K562 (cell line): ENCODE results near the gene RAB12. TPM values are rescaled to one million over a fixed set of nuclear protein-coding genes. Genes with fewer than 3 reads are reported as not detected.

Source experiments
- ATAC-seq: fragments of 200-7000 bp; cut with Tn5 transposase; 3 replicates; pipeline ENCODE4 v1.9.1; 2020; ENCODE audit warnings: moderate library complexity
- BruUV-seq: library from RNA; stranded (reverse); fragments of 400-500 nt; replicated peaks from 2 replicates; lab custom pipeline; 2021; lab: Mats Ljungman, UMichigan
- CTCF ChIA-PET: fragments of 300-600 bp; formaldehyde crosslinking; extraction: SDS; loops from one replicate; lab custom pipeline; 2021; ENCODE audit warnings: low intra/inter-chr PET ratio; lab: Yijun Ruan, JAX
- POLR2A ChIA-PET: fragments of 300-600, 350-650 bp; sonication (Branson Sonifier 250); formaldehyde crosslinking; extraction: SDS; loops from one replicate; lab custom pipeline; 2021; ENCODE audit warnings: antibody characterized with exemption, inconsistent platforms; lab: Yijun Ruan, JAX
- DNase-seq, 4 experiments: peaks; one replicate each; pipeline versions ENCODE4 v3.0.0 to v3.0.0-alpha.2; 2011 to 2018; ENCODE audit warnings: low spot score in 3 of 4, mixed read lengths in 3 of 4; ENCODE audit errors: extremely low read depth in 1 of 4
- FAIRE-seq: peaks from 2 replicates; lab custom pipeline; 2011; peaks lifted over from hg19 to GRCh38; lab: Jason Lieb, UNC
- H2AFZ ChIP-seq: 2 replicates; pipeline ENCODE4 v1.6.0; 2011; ENCODE audit warnings: low read depth, low read length, control low read depth, inconsistent platforms
- H3K27ac ChIP-seq: fragments of 200-600 bp; 3 replicates; pipeline ENCODE4 v1.8.0; 2011; ENCODE audit warnings: low read depth, mild to moderate bottlenecking, control low read depth, inconsistent platforms, low read length, moderate library complexity, mixed read lengths; ENCODE audit errors: extremely low read depth
- H3K27me3 ChIP-seq, 2 experiments: fragments of 300-600 bp in 1 of 2; 2 replicates in 1 of 2; 3 replicates in 1 of 2; pipeline versions ENCODE4 v1.6.0 to v1.8.0; 2011; ENCODE audit warnings: inconsistent platforms in 2 of 2, low read length in 2 of 2, mild to moderate bottlenecking in 1 of 2, mixed read lengths in 1 of 2, moderate library complexity in 1 of 2; ENCODE audit not compliant: control insufficient read depth in 2 of 2, insufficient read depth in 2 of 2
- H3K36me3 ChIP-seq: fragments of 300-600 bp; 3 replicates; pipeline ENCODE4 v1.8.0; 2011; ENCODE audit warnings: mild to moderate bottlenecking, low read length, inconsistent platforms; ENCODE audit not compliant: control insufficient read depth, insufficient read depth
- H3K4me1 ChIP-seq, 2 experiments: fragments of 200-600 bp in 1 of 2; replicated peaks in 1 of 2; 2 replicates in 1 of 2; 3 replicates in 1 of 2; pipeline versions ENCODE4 v1.5.1 to v1.8.0; 2011; ENCODE audit warnings: inconsistent platforms in 2 of 2, low read length in 2 of 2, mild to moderate bottlenecking in 1 of 2, mixed read lengths in 1 of 2, moderate library complexity in 1 of 2; ENCODE audit not compliant: control insufficient read depth in 2 of 2, insufficient read depth in 2 of 2
- H3K4me2 ChIP-seq: 2 replicates; pipeline ENCODE4 v1.6.1; 2011; ENCODE audit warnings: low read length, control low read depth, inconsistent platforms, mixed read lengths; ENCODE audit not compliant: insufficient read depth
- H3K4me3 ChIP-seq: fragments of 200-600 bp; sonication (generic), shearing (Covaris generic); 2 replicates; pipeline ENCODE4 v1.5.1; 2016; ENCODE audit warnings: control low read depth, inconsistent platforms
- H3K79me2 ChIP-seq: fragments of 200-600 bp; 3 replicates; pipeline ENCODE4 v1.8.0; 2011; ENCODE audit warnings: low read length, inconsistent platforms; ENCODE audit not compliant: control insufficient read depth, insufficient read depth
- H3K9ac ChIP-seq, 2 experiments: 2 replicates each; pipeline versions ENCODE4 v1.6.0 to v1.6.1; 2011; ENCODE audit warnings: low read depth in 2 of 2, low read length in 2 of 2, control low read depth in 1 of 2, inconsistent platforms in 1 of 2, mild to moderate bottlenecking in 1 of 2, mixed read lengths in 1 of 2; ENCODE audit not compliant: insufficient read depth in 1 of 2
- H3K9me1 ChIP-seq: one replicate; pipeline ENCODE4 v1.6.0; 2011; ENCODE audit warnings: inconsistent platforms, mild to moderate bottlenecking, low read length, moderate library complexity; ENCODE audit not compliant: control insufficient read depth, insufficient read depth
- H3K9me3 ChIP-seq: replicated peaks from 2 replicates; pipeline ENCODE4 v1.5.1; 2011; ENCODE audit warnings: low read depth, low read length, inconsistent platforms; ENCODE audit not compliant: control insufficient read depth, insufficient read depth
- H4K20me1 ChIP-seq: replicated peaks from 2 replicates; pipeline ENCODE4 v1.6.1; 2011; ENCODE audit warnings: low read length, inconsistent platforms, mixed read lengths; ENCODE audit not compliant: control insufficient read depth, insufficient read depth
- RBM15 ChIP-seq: fragments of 200-400 bp; formaldehyde crosslinking; IDR thresholded peaks from 2 replicates; pipeline ENCODE4 v1.6.1; 2018; ENCODE audit warnings: mild to moderate bottlenecking, low read length, moderate library complexity; ENCODE audit not compliant: insufficient read depth
- ZNF699 ChIP-seq: fragments of 250-450 bp; sonication (Bioruptor Pico); IDR thresholded peaks from 2 replicates; pipeline ENCODE4 v1.8.0; 2021; ENCODE audit warnings: mild to moderate bottlenecking, moderate library complexity; ENCODE audit not compliant: insufficient replicate concordance
- WGBS: fragments of 100-300 bp; shearing (Covaris generic); methylation state at CpG from one replicate; pipeline ENCODE4 v1.1.6; 2016; ENCODE audit warnings: low coverage, mixed read lengths; ENCODE audit not compliant: insufficient coverage; ENCODE audit errors: missing lambda C conversion rate; 5-methylcytosine and 5-hydroxymethylcytosine counted together
- in situ Hi-C: fragments of 300-500 bp; cut with MboI; formaldehyde crosslinking; loops from 4 replicates; pipeline ENCODE4 v1.15.0; 2018; ENCODE audit warnings: inconsistent platforms, mixed read lengths
- intact Hi-C: fragments of 100-400 bp; cut with micrococcal nuclease; formaldehyde crosslinking; loops from 2 replicates; pipeline ENCODE4 v1.14.2; 2022
- polyA plus RNA-seq, 8 experiments: library from polyadenylated mRNA; depleted of rRNA in 4 of 8; stranded (reverse) in 5 of 8; unstranded in 3 of 8; fragments of >200 nt; fragmentation: Nextera tagmentation in 2 of 8; fragmentation: Illumina TruSeq in 1 of 8; extraction: Ambion mirVana in 2 of 8; extraction: Trizol in 1 of 8; gene quantifications; 2 replicates each; pipeline versions ENCODE4 v1.2.1 to v1.2.3, GENCODE V29; 2011 to 2014; ENCODE audit warnings: inconsistent platforms in 1 of 8, missing spikeins in 1 of 8
- total RNA-seq, 7 experiments: library from RNA; depleted of rRNA in 6 of 7; stranded (reverse); fragments of >200 nt in 6 of 7; fragmentation: Illumina TruSeq in 2 of 7; extraction: Trizol in 2 of 7; gene quantifications; 2 replicates each; pipeline versions ENCODE4 v1.2.1 to v1.2.3, GENCODE V29; 2011 to 2021; ENCODE audit warnings: low replicate concordance in 1 of 7
- TF ChIP-seq, protein P1 (sequence below): fragments of 450-650 bp; formaldehyde crosslinking; IDR thresholded peaks from 2 replicates; pipeline ENCODE4 v1.4.0; 2022; ENCODE audit warnings: mild to moderate bottlenecking, moderate library complexity
- TF ChIP-seq, protein P2 (sequence below): fragments of 250-450 bp; sonication (Bioruptor Pico); IDR thresholded peaks from 2 replicates; pipeline ENCODE4 v1.8.0; 2021; ENCODE audit warnings: moderate library complexity, mild to moderate bottlenecking, inconsistent platforms
- TF ChIP-seq, protein P3 (sequence below): fragments of 250-450 bp; sonication (Bioruptor Pico); IDR thresholded peaks from 2 replicates; pipeline ENCODE4 v1.4.0; 2020

The RAB12 gene
- total and polyA plus RNA-seq, 9 of the 15 experiments (the other 6 are each of a cell fraction or from before 2014, with no cell fraction given) = 0.48 to 21.6 (median 18.8) TPM

DNA sequence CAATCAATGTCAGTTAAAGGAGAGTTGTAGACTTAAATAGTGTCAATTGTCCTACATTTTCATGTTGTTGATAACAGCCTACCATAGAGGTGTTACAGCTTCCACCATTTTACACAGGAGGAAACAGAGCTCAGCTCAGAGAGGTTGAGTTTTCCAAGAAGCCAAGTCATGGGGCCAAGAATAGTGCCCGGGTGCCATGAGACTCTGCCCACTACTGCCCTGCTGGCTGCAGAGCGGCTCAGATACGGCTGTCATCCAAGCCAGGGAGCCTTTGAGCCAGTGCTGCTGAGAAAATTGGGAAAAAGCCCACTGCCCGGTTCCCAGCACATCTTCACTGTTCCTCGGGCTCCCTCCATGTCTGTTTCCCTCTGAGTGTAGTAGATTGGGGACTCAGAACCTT lies 22.0 kb downstream of the RAB12 start (continued):
- TF ChIP-seq, protein P1, sequence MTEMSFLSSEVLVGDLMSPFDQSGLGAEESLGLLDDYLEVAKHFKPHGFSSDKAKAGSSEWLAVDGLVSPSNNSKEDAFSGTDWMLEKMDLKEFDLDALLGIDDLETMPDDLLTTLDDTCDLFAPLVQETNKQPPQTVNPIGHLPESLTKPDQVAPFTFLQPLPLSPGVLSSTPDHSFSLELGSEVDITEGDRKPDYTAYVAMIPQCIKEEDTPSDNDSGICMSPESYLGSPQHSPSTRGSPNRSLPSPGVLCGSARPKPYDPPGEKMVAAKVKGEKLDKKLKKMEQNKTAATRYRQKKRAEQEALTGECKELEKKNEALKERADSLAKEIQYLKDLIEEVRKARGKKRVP = no peak
- TF ChIP-seq, protein P2, sequence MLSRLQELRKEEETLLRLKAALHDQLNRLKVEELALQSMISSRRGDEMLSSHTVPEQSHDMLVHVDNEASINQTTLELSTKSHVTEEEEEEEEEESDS (CRISPR knock-in tag) = no peak

DNA sequence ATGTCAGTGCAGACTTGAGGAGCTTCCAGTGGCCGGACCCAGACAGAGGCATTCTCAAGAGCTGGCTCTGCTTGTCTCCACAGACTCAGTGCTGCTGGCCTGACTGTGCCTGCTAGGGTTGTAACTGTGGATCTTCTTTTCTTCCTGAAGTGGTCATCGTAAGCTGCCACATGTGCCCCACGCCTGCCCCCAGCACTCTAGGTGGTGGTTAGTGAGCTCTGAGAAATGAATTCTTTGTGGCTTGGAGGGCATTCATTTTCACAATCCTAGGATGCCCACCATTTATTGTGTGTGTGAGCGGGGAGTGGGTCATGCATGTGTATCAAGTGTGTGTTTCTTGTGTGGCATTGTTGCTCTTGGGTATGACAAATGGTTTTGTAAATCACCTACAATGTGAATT lies 23.1 kb downstream of the RAB12 start:
- H3K9ac ChIP-seq = no peak overlapping the region
- no peaks in the 10 kb centered on the region for H3K9me3 ChIP-seq
- no TSS peak for BruUV-seq
- CTCF ChIA-PET = interaction anchor here (0.6 kb wide), 1 partner anchor 1137 kb away, joined by 4 read pairs; no protein-coding TSS in a partner anchor
- WGBS = 94% methylated on average over 4 of the region's 4 CpGs
- H3K27me3 ChIP-seq = no peaks in the 10 kb centered on the region
- H3K79me2 ChIP-seq = peaks cover 10% of the 10 kb centered on the region; the same call in 1 of the 3 replicates
- no peaks in the 10 kb centered on the region for H3K9me1 ChIP-seq
- H3K4me1 ChIP-seq = no peaks in the 10 kb centered on the region
- in situ Hi-C loops (no loop called here), intact Hi-C loops (no loop called here)
- no peak overlapping the region for H2AFZ ChIP-seq
- POLR2A ChIA-PET = interaction anchor here (0.5 to 2.5 kb wide), 6 partner anchors 8 to 427 kb away, joined by 3 to 10 read pairs (median 4); no protein-coding TSS in a partner anchor
- no peaks in the 10 kb centered on the region for H4K20me1 ChIP-seq
- DNase-seq = no peak
- no peak for ATAC-seq
- no peak overlapping the region for H3K4me3 ChIP-seq
- H3K4me2 ChIP-seq = no peak overlapping the region
- peaks cover 78% of the 10 kb centered on the region for H3K36me3 ChIP-seq
- FAIRE-seq = no peak
- no peak overlapping the region for H3K27ac ChIP-seq
- TF ChIP-seq, protein P3, sequence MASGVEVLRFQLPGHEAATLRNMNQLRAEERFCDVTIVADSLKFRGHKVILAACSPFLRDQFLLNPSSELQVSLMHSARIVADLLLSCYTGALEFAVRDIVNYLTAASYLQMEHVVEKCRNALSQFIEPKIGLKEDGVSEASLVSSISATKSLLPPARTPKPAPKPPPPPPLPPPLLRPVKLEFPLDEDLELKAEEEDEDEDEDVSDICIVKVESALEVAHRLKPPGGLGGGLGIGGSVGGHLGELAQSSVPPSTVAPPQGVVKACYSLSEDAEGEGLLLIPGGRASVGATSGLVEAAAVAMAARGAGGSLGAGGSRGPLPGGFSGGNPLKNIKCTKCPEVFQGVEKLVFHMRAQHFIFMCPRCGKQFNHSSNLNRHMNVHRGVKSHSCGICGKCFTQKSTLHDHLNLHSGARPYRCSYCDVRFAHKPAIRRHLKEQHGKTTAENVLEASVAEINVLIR = no peak
- no peak for TF ChIP-seq RBM15
- no peak for TF ChIP-seq ZNF699
